Stimulated activated CD8-positive, alpha-beta memory T cell treated with anti-CD3 and anti-CD28 coated beads, Interleukin-2, amount 100 ng/mL, for 1 hour (primary cell): ENCODE data around the gene SPRED3.

Experiments used
- DNase-seq, 2 donors: peaks; one replicate each; pipeline ENCODE4 v3.0.0-alpha.2; 2020; ENCODE audit warnings: low read depth in 2 of 2

Gene SPRED3

DNA sequence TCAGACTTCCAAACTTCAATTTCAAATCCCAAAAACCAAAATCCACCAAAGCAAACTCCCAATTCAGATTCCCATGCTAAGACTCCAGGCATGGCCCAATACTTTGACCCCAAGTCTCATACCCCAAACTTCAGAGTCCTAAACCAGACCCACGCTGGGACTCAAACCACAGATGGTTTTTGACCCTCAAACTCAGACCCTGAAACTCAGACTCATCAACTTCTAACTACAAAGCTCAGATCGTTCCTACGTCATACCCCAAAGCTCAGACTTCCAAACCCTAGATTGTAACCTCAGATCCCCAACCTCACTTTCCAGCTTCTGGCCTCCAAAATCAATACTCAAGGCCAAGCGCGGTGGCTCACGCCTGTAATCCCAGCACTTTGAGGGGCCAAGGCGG lies 56.9 kb downstream of the SPRED3 start:
- no peak for DNase-seq

DNA sequence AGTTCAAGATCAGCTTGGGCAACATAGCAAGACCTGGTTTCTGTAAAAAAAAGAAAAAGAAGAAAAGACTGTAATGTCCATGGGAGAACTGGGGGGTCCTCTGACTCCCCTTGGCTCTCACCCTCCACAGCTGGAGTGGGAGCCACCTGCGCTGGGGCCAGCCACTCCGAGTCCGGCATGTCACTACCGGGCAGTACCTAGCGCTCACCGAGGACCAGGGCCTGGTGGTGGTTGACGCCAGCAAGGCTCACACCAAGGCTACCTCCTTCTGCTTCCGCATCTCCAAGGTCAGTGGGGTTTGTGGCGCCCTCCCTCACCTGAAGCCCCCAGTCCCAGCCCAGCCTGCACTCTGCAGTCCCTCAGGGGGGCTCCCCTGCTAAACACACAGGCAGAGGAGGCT lies 59.7 kb downstream of the SPRED3 start:
- no peak for DNase-seq
